Esophagus muscularis mucosa (tissue), 4 donors: Measurements from ENCODE around the gene C16orf90. TPM values are rescaled to one million over a fixed set of nuclear protein-coding genes. Genes with fewer than 3 reads are reported as not detected.

Source experiments
- DNase-seq: peaks from one replicate; pipeline ENCODE4 v3.0.0-alpha.2; 2017; ENCODE audit errors: extremely low spot score
- H3K27ac ChIP-seq, 4 donors: fragments of 200-600 bp; sonication (generic); replicated peaks in 1 of 4; 1 replicate in 3 of 4; 2 replicates in 1 of 4; pipeline ENCODE4 v1.5.1; 2016 to 2019; ENCODE audit warnings: mild to moderate bottlenecking in 1 of 4
- H3K27me3 ChIP-seq, 4 donors: fragments of 200-600 bp; sonication (generic); one replicate each; pipeline versions ENCODE4 v1.5.1 to v1.6.0; 2016 to 2019
- H3K36me3 ChIP-seq, 4 donors: fragments of 200-600 bp; sonication (generic); one replicate each; pipeline ENCODE4 v1.5.1; 2016 to 2019
- H3K4me1 ChIP-seq, 4 donors: fragments of 200-600 bp; sonication (generic); one replicate each; pipeline ENCODE4 v1.5.1; 2016 to 2019
- H3K4me3 ChIP-seq, 4 donors: fragments of 200-600 bp; sonication (generic); 1 replicate in 2 of 4; 2 replicates in 2 of 4; pipeline ENCODE4 v1.5.1; 2016 to 2019; ENCODE audit warnings: mild to moderate bottlenecking in 4 of 4, moderate library complexity in 1 of 4
- H3K9me3 ChIP-seq, 4 donors: fragments of 200-600 bp; sonication (generic); 1 replicate in 3 of 4; 2 replicates in 1 of 4; pipeline ENCODE4 v1.5.1; 2016 to 2019
- EP300 ChIP-seq: sonication (generic); formaldehyde crosslinking; IDR thresholded peaks from one replicate; pipeline ENCODE4 v1.6.1; 2017; ENCODE audit warnings: antibody characterized with exemption
- POLR2A ChIP-seq: fragments of 450-650 bp; IDR thresholded peaks from one replicate; pipeline ENCODE4 v1.6.1; 2017; ENCODE audit warnings: antibody characterized with exemption, moderate library complexity, mild to moderate bottlenecking, low read depth
- POLR2AphosphoS5 ChIP-seq, 2 donors: sonication (generic); formaldehyde crosslinking; IDR thresholded peaks; one replicate each; pipeline ENCODE4 v1.6.1; 2017; ENCODE audit warnings: antibody characterized with exemption in 2 of 2
- WGBS: methylation state at CpG from one replicate; pipeline ENCODE4 v1.1.5; 2018; 5-methylcytosine and 5-hydroxymethylcytosine counted together
- intact Hi-C: fragments of 100-400 bp; cut with DNase I; formaldehyde crosslinking; loops from one replicate; pipeline ENCODE4 v1.15.1; 2023
- total RNA-seq, 4 donors: library from RNA; depleted of rRNA; stranded (reverse); fragments of >200 nt; gene quantifications; one replicate each; pipeline versions ENCODE4 v1.1.0 to v1.2.1, GENCODE V29; 2016
- TF ChIP-seq, protein P1 (sequence below), 3 experiments: fragments of 200-600 bp in 2 of 3; fragments of 450-650 bp in 1 of 3; sonication (generic) in 2 of 3; IDR thresholded peaks; one replicate each; pipeline ENCODE4 v1.5.1; 2017 to 2019; ENCODE audit warnings: antibody characterized with exemption in 3 of 3, mild to moderate bottlenecking in 2 of 3, moderate library complexity in 1 of 3

C16orf90 gene
- total RNA-seq, 4 donors from 2014 or later: not detected

DNA sequence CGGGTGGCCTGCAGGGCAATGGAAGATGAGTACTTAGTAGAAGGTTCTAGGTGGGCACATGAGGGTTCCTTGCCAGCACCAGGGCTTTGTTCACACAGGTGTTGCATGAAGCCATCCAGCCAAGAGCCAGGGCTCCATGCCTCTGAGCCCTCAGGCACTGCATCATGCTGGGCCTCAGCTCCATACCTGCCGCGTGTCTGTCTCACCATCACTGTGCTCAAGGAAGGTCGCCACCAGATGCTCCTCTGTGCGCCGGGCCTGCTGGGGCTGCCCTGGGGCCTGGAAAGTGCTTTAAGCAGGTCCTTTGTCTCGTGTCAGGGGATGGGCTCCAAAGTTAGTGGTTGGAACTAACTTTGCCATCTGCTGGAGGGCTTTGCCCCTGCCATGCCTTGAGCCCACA is 25.6 kb downstream of the C16orf90 start:
- no peaks in the 10 kb centered on the region for H3K9me3 ChIP-seq
- TF ChIP-seq EP300 (no peak), POLR2A (no peak), POLR2AphosphoS5 (IDR thresholded peaks at IDR 0.05) (no peak)
- TF ChIP-seq, protein P1, sequence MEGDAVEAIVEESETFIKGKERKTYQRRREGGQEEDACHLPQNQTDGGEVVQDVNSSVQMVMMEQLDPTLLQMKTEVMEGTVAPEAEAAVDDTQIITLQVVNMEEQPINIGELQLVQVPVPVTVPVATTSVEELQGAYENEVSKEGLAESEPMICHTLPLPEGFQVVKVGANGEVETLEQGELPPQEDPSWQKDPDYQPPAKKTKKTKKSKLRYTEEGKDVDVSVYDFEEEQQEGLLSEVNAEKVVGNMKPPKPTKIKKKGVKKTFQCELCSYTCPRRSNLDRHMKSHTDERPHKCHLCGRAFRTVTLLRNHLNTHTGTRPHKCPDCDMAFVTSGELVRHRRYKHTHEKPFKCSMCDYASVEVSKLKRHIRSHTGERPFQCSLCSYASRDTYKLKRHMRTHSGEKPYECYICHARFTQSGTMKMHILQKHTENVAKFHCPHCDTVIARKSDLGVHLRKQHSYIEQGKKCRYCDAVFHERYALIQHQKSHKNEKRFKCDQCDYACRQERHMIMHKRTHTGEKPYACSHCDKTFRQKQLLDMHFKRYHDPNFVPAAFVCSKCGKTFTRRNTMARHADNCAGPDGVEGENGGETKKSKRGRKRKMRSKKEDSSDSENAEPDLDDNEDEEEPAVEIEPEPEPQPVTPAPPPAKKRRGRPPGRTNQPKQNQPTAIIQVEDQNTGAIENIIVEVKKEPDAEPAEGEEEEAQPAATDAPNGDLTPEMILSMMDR (IDR thresholded peaks at IDR 0.05): no peak
- peaks cover 0 to 30% (median 20%) of the 10 kb centered on the region in 4 donors for H3K36me3 ChIP-seq
- H3K4me3 ChIP-seq: no peak overlapping the region
- H3K4me1 ChIP-seq: peaks cover 23 to 63% (median 54%) of the 10 kb centered on the region in 4 donors
- DNase-seq: no peak
- no peaks in the 10 kb centered on the region for H3K27me3 ChIP-seq
- intact Hi-C loops: no loop called here
- 96% methylated on average over 5 of the region's 7 CpGs for WGBS
- H3K27ac ChIP-seq: no peak overlapping the region

GRCh38 chr16:3468501-3468900 is 26.8 kb downstream of the C16orf90 start:
- intact Hi-C loops: no loop called here
- H3K27ac ChIP-seq: no peak overlapping the region
- no peak overlapping the region for H3K4me3 ChIP-seq
- no peaks in the 10 kb centered on the region for H3K9me3 ChIP-seq
- H3K27me3 ChIP-seq: no peaks in the 10 kb centered on the region
- peaks cover 31 to 64% (median 59%) of the 10 kb centered on the region in 4 donors for H3K4me1 ChIP-seq
- TF ChIP-seq POLR2A: no peak
- TF ChIP-seq, protein P1 (IDR thresholded peaks at IDR 0.05): no peak
- TF ChIP-seq EP300: no peak
- TF ChIP-seq POLR2AphosphoS5 (IDR thresholded peaks at IDR 0.05): no peak
- peaks cover 0 to 30% (median 20%) of the 10 kb centered on the region in 4 donors for H3K36me3 ChIP-seq
- 65% methylated on average over 15 of the region's 15 CpGs for WGBS
- DNase-seq: no peak

GRCh38 chr16:3467921-3468320 is 27.4 kb downstream of the C16orf90 start:
- H3K4me1 ChIP-seq: peaks cover 34 to 66% (median 60%) of the 10 kb centered on the region in 4 donors
- WGBS: 77% methylated on average over 4 of the region's 4 CpGs
- H3K27me3 ChIP-seq: no peaks in the 10 kb centered on the region
- H3K9me3 ChIP-seq: no peaks in the 10 kb centered on the region
- DNase-seq: no peak
- H3K27ac ChIP-seq: no peak overlapping the region
- no peak overlapping the region for H3K4me3 ChIP-seq
- no peak for TF ChIP-seq EP300
- no peak for TF ChIP-seq POLR2AphosphoS5 (IDR thresholded peaks at IDR 0.05)
- TF ChIP-seq, protein P1 (IDR thresholded peaks at IDR 0.05): no peak
- no peak for TF ChIP-seq POLR2A
- peaks cover 0 to 30% (median 18%) of the 10 kb centered on the region in 4 donors for H3K36me3 ChIP-seq
- intact Hi-C loops: no loop called here

DNA sequence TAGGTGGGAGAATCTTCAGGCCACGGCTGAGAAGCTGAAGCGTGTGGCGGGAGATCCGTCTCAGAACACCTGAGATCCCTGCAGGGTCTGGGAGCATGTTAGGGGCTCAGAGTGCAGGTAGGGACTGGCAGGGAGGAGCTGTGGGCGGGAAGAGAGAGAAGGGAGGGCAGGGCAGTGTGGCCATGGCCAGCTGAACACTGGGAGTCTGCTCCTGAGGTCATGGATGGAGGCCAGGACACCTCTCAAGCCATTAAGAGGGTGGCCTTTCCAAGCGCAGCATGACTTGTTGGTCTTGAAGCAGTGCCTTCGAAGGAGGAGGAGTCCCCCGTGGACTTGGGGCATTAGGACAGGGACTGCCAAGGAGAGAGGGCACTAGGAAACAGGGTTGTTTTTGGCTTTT is 28.1 kb downstream of the C16orf90 start:
- no peak for DNase-seq
- 94% methylated on average over 8 of the region's 8 CpGs for WGBS
- H3K36me3 ChIP-seq: peaks cover 0 to 25% (median 17%) of the 10 kb centered on the region in 4 donors
- H3K27me3 ChIP-seq: no peaks in the 10 kb centered on the region
- intact Hi-C loops: no loop called here
- H3K4me1 ChIP-seq: peaks cover 41 to 73% (median 66%) of the 10 kb centered on the region in 4 donors
- no peak overlapping the region for H3K4me3 ChIP-seq
- no peak overlapping the region for H3K27ac ChIP-seq
- no peak for TF ChIP-seq POLR2A
- TF ChIP-seq, protein P1 (IDR thresholded peaks at IDR 0.05): no peak
- no peaks in the 10 kb centered on the region for H3K9me3 ChIP-seq
